PC-3 (cell line): ENCODE data around the gene PARN.
"Not testable (repeated sequence)": the region's sequence is repeated elsewhere in the genome, so short reads cannot be mapped to it uniquely, and the experiment has no call there.

Experiments
- EZH2 ChIP-seq: fragments of 300-600 bp; sonication (generic); IDR thresholded peaks from one replicate; pipeline ENCODE4 v1.6.1; 2017; ENCODE audit warnings: antibody characterized with exemption, mild to moderate bottlenecking, low read length; ENCODE audit not compliant: unreplicated experiment
- EZH2phosphoT487 ChIP-seq: fragments of 300-600 bp; sonication (generic); IDR thresholded peaks from 2 replicates; pipeline ENCODE4 v1.6.1; 2018; ENCODE audit warnings: mild to moderate bottlenecking, antibody characterized with exemption, low read length, borderline replicate concordance
- TF ChIP-seq, protein P1 (sequence below): fragments of 300-600 bp; sonication (generic); conservative IDR thresholded peaks from 2 replicates; pipeline ENCODE4 v1.5.1; 2017; ENCODE audit warnings: antibody characterized with exemption, low read depth, mild to moderate bottlenecking, low read length

DNA sequence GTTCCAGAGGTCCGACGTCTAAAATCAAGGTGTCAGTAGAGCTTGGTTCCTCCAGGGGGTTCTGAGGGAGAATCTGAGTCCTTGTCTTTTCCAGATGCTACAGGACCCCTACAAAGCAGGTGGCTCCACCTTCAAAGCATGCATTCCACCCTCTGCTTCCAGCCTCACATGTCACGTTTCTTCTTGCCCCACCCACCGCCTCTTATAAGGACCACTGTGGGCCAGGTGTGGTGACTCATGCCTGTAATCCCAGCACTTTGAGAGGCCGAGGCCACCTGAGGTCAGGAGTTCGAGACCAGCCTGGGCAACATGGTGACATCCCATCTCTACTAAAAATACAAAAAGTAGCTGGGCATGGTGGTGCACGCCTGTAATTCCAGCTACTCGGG lies 227.1 kb downstream of the PARN start:
- TF ChIP-seq, protein P1, sequence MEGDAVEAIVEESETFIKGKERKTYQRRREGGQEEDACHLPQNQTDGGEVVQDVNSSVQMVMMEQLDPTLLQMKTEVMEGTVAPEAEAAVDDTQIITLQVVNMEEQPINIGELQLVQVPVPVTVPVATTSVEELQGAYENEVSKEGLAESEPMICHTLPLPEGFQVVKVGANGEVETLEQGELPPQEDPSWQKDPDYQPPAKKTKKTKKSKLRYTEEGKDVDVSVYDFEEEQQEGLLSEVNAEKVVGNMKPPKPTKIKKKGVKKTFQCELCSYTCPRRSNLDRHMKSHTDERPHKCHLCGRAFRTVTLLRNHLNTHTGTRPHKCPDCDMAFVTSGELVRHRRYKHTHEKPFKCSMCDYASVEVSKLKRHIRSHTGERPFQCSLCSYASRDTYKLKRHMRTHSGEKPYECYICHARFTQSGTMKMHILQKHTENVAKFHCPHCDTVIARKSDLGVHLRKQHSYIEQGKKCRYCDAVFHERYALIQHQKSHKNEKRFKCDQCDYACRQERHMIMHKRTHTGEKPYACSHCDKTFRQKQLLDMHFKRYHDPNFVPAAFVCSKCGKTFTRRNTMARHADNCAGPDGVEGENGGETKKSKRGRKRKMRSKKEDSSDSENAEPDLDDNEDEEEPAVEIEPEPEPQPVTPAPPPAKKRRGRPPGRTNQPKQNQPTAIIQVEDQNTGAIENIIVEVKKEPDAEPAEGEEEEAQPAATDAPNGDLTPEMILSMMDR: not testable (repeated sequence)
- TF ChIP-seq EZH2, EZH2phosphoT487: not testable (repeated sequence)
